Activated CD4-positive, CD25-positive, alpha-beta regulatory T cell (primary cell): Measurements from ENCODE around the gene UTS2B.

Source experiments
- DNase-seq, 4 experiments: peaks; one replicate each; lab custom pipeline; 2025; lab: John Stamatoyannopoulos, UW

Gene UTS2B

DNA sequence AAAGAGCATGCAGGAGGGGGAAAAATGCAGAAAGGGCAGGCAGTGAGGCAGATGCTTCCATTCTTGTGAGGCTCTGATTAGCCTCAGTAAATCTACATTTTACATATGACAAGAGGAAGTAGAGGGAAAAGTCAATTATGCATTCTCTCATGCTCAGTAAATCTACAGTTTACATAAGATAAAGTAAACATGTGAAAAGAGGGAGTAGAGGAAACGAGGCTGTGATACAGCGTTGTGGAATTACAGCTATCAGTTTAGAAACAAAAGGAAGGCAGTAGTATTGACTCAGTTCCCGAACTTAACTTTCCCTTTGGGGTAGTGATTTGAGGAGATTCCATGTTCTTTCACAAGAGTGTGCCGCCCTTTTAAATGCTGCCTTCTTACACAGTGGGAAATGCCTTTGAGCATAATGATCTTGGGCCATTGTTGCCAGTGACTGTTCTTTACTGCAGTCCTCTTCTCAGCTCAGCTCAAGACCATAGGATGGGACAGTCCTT is 92.0 kb downstream of the UTS2B start:
- no peak for DNase-seq

DNA sequence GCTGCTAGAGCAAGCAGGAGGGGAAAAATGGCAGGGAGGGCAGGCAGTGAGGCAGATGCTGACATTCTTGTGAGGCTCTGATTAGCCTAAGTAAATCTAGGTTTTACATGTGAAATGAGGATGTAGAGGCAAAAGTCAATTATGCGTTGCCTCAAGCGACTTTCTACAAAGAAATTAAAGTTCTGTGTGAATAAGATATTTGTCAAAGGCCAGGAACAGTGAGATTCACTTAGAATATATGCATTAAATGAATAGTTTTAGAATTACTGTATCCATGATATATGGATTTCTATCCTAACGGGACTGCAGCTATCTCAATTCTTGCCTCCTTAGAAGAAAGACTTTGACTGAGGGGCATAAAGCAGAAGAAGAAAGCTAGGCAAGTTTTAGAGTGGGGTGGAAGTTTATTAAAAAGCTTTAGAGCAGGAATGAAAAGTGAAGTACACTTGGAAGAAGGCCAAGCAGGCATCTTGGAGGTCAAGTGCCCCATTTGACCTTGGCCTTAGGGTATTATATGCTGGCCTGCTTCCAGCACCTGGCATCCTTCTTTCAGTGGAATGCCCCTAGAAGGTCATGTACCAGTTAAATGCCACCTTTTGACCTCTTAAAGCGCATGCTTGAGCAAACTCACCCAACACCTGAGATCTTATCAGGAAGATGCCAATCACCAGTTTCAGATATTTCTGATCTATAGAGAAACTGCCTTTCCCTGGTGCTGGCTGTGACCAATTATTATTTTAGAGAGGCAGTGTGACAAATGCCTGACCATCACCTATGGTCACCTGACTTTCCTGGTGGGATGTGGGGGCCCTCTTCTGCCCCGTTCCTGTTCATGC is 93.1 kb downstream of the UTS2B start:
- DNase-seq: no peak

DNA sequence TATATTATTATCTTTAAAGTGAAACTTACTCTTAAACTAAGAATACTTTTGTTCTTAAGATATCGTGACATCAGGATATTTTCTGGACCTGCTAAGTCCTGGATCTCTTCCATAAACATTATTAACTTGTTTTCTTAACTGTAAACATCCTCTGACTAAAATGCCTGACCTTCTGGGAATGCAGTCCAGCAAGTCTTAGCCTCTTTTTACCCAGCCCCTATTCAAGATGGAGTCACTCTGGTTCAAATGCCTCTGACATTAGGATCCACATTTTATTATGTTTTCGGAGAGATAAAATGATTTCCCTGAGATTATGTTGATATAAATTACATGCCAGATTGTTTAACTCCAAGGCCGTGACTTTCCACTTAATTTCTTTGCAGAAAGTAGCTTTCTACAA is 93.7 kb downstream of the UTS2B start:
- no peak for DNase-seq

DNA sequence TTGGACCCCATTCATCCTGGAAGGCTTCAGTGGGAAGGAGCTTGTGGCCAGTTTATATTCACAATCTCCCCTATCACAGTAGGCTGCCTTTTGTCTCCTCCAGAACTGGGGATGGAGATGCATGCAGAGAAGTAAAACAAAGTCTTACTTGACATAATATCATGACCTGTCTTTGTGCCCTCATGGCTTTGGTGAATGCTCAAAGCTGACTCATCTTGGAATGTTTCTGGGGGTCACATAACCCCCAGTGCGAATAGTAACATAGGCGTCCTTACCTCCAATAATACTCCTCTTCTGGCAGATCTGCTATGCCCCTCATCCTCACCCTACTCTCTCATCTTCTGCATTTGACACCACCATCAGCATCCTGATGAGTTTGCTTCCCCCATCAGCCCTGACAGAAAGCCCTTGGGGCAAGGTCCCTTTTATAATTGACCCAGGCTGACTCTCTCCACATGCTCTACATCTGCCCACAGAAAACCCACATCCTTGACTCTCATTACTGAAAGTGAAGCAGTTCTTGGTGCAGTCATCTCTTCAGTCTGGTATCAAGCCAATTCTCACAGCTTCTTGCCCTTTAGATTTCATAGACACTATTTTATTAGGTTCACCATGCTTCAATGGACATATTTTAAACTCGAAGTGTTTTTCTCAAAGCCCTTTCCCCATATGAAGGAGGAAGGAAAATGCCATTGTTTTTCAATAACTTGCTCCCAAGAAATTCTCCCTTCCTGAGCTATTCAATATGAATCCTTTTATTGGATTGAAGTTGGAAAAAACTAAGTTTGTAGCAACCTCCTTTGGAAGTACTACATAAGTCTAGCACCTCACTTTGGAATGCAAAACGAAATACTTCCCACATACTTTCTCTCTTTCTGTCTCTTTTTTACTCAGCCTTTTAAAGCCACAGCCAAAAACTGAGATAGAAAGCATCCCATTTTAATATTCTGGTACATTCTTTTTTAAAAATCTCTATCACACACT is 94.7 kb downstream of the UTS2B start:
- no peak for DNase-seq

DNA sequence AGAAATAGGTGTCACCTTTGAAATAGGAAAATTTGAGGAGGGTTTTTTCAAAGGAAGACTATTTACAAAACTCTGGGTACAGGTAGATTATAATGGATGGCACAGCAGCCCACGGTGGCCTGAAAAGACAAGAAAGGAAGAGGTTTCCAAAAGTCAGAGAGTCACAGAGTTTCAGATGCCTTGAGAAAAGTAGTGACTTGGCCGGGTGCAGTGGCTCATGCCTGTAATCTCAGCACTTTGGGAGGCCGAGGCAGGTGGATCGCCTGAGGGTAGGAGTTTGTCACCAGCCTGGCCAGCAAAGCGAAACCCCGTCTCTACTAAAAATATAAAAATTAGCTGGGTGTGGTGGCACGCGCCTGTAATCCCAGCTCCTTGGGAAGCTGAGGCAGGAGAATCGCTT is 96.1 kb downstream of the UTS2B start:
- no peak for DNase-seq

DNA sequence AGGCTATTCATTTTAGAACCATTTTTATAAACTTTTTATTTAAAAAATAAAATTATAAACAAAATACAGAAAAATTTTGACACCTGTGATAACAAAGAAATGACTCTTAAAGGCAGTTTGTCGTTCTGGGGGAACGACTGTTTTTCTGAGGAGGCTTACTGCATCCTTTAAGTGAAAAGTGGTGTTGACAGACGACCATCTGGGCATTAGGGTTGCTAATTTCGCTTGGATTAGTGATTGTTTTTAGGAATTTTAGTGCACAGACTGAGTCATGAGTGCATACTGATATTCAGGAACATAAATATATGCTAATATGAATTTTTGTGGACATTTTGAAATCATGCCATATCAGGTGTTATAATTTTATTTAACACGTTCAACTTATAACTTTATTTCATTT is 102.8 kb downstream of the UTS2B start:
- DNase-seq: no peak

DNA sequence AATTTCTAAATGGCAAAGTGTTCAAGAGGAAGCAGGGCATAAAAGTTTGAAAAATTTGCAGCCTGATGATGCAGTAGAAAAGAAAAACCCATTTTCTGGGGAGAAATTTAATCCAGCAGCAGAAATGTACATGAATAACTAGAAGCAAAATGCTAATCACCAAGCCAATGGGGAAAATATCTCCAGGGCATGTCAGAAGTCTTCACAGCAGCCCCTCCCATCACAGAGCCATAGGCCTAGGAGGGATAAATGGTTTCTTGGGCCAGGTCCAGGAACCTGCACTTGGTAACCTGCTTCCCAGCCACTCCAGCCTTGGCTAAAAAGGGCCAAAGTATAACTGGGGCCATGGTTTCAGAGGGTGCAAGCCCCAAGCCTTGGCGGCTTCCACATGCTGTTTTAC is 108.7 kb downstream of the UTS2B start:
- no peak for DNase-seq

DNA sequence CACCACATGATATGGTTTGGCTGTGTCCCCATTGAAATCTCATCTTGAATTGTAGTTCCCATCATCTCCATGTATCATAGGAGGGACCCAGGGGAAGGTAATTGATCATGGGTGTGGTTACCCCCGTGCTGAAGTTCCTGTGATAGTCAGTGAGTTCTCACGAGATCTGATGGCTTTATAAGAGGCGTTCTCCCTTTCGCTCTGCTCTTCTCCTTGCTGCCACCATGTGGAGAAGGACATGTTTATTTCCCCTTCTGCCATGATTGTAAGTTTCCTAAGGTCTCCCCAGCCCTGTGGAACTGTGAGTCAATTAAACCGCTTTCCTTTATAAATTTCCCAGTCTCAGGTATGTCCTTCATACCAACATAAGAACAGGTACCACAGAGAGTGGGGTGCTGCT is 109.4 kb downstream of the UTS2B start:
- DNase-seq: no peak

DNA sequence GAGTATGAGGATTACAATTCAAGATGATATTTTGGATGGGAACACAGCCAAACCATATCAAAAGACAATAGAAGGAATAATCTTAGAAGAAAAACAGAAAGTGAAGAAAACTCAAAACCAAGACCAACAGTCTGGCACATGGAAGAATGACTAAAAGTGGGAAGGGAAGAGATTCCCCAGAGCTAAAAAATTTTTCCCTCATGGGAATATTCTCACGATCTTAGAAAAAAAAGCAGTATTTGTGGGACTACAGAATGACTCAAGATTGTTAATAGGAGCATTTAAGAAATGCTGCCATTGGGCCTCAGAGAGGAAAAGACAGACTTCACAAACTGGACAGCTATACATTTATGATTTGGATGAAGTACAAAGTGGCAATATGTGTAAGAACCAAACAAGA is 113.0 kb downstream of the UTS2B start:
- no peak for DNase-seq
